H1 (cell line): Measurements from ENCODE around the gene PLAAT2. TPM values are rescaled to one million over a fixed set of nuclear protein-coding genes. Genes with fewer than 3 reads are reported as not detected.

Experiments
- CTCF ChIA-PET: fragments of 300-600 bp; sonication (Branson Sonifier 250); formaldehyde crosslinking; loops from one replicate; lab custom pipeline; 2021; ENCODE audit not compliant: partially characterized antibody; lab: Charles Lee
- POLR2A ChIA-PET: fragments of 300-600 bp; sonication (Branson Sonifier 250); formaldehyde crosslinking; loops from one replicate; lab custom pipeline; 2021; ENCODE audit warnings: inconsistent platforms; ENCODE audit not compliant: partially characterized antibody; lab: Charles Lee
- DNase-seq, 2 experiments: peaks; one replicate each; pipeline versions ENCODE4 v3.0.0 to v3.0.0-alpha.2; 2010 to 2022; ENCODE audit warnings: low spot score in 2 of 2, low read depth in 1 of 2, mixed read lengths in 1 of 2
- FAIRE-seq: peaks from 2 replicates; lab custom pipeline; 2011; peaks lifted over from hg19 to GRCh38; lab: Jason Lieb, UNC
- H2AFZ ChIP-seq: 2 replicates; pipeline ENCODE4 v1.8.1; 2012; ENCODE audit warnings: low read length, inconsistent platforms
- H2AK5ac ChIP-seq: 2 replicates; pipeline ENCODE4 v1.6.1; 2013; ENCODE audit warnings: low read depth, low read length
- H2BK120ac ChIP-seq: replicated peaks from 2 replicates; pipeline ENCODE3; 2013; ENCODE audit warnings: low read depth, low read length, inconsistent platforms
- H2BK12ac ChIP-seq: 2 replicates; pipeline ENCODE4 v1.6.1; 2013; ENCODE audit warnings: low read depth, low read length
- H2BK15ac ChIP-seq: 2 replicates; pipeline ENCODE4 v1.6.1; 2013; ENCODE audit warnings: low read length
- H2BK20ac ChIP-seq: 2 replicates; pipeline ENCODE4 v1.6.1; 2013; ENCODE audit warnings: low read length
- H2BK5ac ChIP-seq: 2 replicates; pipeline ENCODE4 v1.6.1; 2013; ENCODE audit warnings: low read depth, low read length
- H3K14ac ChIP-seq: 2 replicates; pipeline ENCODE4 v1.6.1; 2013; ENCODE audit warnings: inconsistent platforms; ENCODE audit not compliant: insufficient read length
- H3K18ac ChIP-seq: 2 replicates; pipeline ENCODE4 v1.6.1; 2013; ENCODE audit warnings: low read length; ENCODE audit errors: extremely low read depth
- H3K23ac ChIP-seq: 2 replicates; pipeline ENCODE4 v1.6.1; 2013; ENCODE audit warnings: inconsistent platforms; ENCODE audit not compliant: insufficient read length
- H3K23me2 ChIP-seq: 2 replicates; pipeline ENCODE4 v1.6.1; 2013; ENCODE audit warnings: low read depth, low read length
- H3K27ac ChIP-seq: 2 replicates; pipeline ENCODE4 v1.6.1; 2011; ENCODE audit warnings: low read depth, low read length, inconsistent platforms
- H3K27me3 ChIP-seq, 4 experiments: replicated peaks in 1 of 4; 1 replicate in 1 of 4; 2 replicates in 3 of 4; pipeline versions ENCODE4 v1.6.1 to v1.8.1; 2011 to 2013; ENCODE audit warnings: low read length in 3 of 4, mild to moderate bottlenecking in 3 of 4, inconsistent platforms in 2 of 4, mixed read lengths in 2 of 4, moderate library complexity in 1 of 4; ENCODE audit not compliant: control insufficient read depth in 3 of 4, insufficient read depth in 3 of 4; ENCODE audit errors: extremely low read depth in 1 of 4
- H3K36me3 ChIP-seq, 4 experiments: 2 replicates each; pipeline versions ENCODE4 v1.6.1 to v1.8.1; 2011 to 2013; ENCODE audit warnings: mild to moderate bottlenecking in 4 of 4, low read length in 3 of 4, moderate library complexity in 2 of 4, control low read depth in 1 of 4, inconsistent platforms in 1 of 4; ENCODE audit not compliant: insufficient read depth in 4 of 4, control insufficient read depth in 2 of 4
- H3K4ac ChIP-seq: replicated peaks from 2 replicates; pipeline ENCODE3; 2013; ENCODE audit warnings: low read length, low read depth, mixed read lengths, inconsistent platforms; ENCODE audit not compliant: insufficient read length
- H3K4me1 ChIP-seq, 4 experiments: replicated peaks in 1 of 4; 1 replicate in 1 of 4; 2 replicates in 3 of 4; pipeline versions ENCODE4 v1.6.1 to v1.8.1; 2011 to 2013; ENCODE audit warnings: low read length in 3 of 4, inconsistent platforms in 2 of 4, mixed read lengths in 1 of 4; ENCODE audit not compliant: insufficient read depth in 4 of 4, control insufficient read depth in 3 of 4
- H3K4me2 ChIP-seq, 2 experiments: 2 replicates each; pipeline versions ENCODE4 v1.6.1 to v1.8.1; 2011 to 2013; ENCODE audit warnings: low read depth in 2 of 2, low read length in 2 of 2, control low read depth in 1 of 2, inconsistent platforms in 1 of 2, mild to moderate bottlenecking in 1 of 2; ENCODE audit not compliant: insufficient read depth in 1 of 2
- H3K4me3 ChIP-seq, 4 experiments: fragments of 200-600, 300-600 bp in 1 of 4; sonication (generic), shearing (Covaris generic), sonication (Bioruptor Twin) in 1 of 4; 2 replicates each; pipeline versions ENCODE4 v1.5.1 to v1.8.1; 2011 to 2016; ENCODE audit warnings: low read length in 4 of 4, low read depth in 3 of 4, control low read depth in 2 of 4, inconsistent platforms in 2 of 4, mild to moderate bottlenecking in 2 of 4, mixed read lengths in 1 of 4, moderate library complexity in 1 of 4; ENCODE audit not compliant: insufficient read depth in 2 of 4; ENCODE audit errors: extremely low read depth in 1 of 4
- H3K56ac ChIP-seq: replicated peaks from 2 replicates; pipeline ENCODE3; 2013; ENCODE audit warnings: low read depth, mild to moderate bottlenecking, mixed read lengths, low read length, inconsistent platforms; ENCODE audit not compliant: insufficient read length
- H3K79me1 ChIP-seq: 2 replicates; pipeline ENCODE4 v1.6.1; 2013; ENCODE audit warnings: low read depth, low read length, control low read depth
- H3K79me2 ChIP-seq, 2 experiments: 2 replicates each; pipeline versions ENCODE4 v1.6.1 to v1.8.1; 2012 to 2013; ENCODE audit warnings: low read length in 2 of 2, mild to moderate bottlenecking in 2 of 2, inconsistent platforms in 1 of 2; ENCODE audit not compliant: insufficient read depth in 2 of 2, control insufficient read depth in 1 of 2
- H3K9ac ChIP-seq, 4 experiments: replicated peaks in 1 of 4; 1 replicate in 1 of 4; 2 replicates in 3 of 4; pipeline versions ENCODE4 v1.6.1 to v1.8.1; 2011 to 2013; ENCODE audit warnings: low read depth in 3 of 4, low read length in 3 of 4, control low read depth in 2 of 4, mild to moderate bottlenecking in 2 of 4, moderate library complexity in 2 of 4, inconsistent platforms in 1 of 4; ENCODE audit errors: extremely low read depth in 1 of 4
- H3K9me3 ChIP-seq, 2 experiments: 2 replicates each; pipeline versions ENCODE4 v1.6.1 to v1.8.1; 2012 to 2013; ENCODE audit warnings: mild to moderate bottlenecking in 2 of 2, moderate library complexity in 2 of 2, control low read depth in 1 of 2, inconsistent platforms in 1 of 2, low read depth in 1 of 2, low read length in 1 of 2, mixed read lengths in 1 of 2; ENCODE audit not compliant: insufficient read depth in 2 of 2
- H4K20me1 ChIP-seq, 2 experiments: replicated peaks in 1 of 2; 2 replicates each; pipeline versions ENCODE3 to v1.8.1; 2011 to 2013; ENCODE audit warnings: inconsistent platforms in 2 of 2, low read length in 2 of 2, mild to moderate bottlenecking in 1 of 2; ENCODE audit not compliant: insufficient read depth in 2 of 2, control insufficient read depth in 1 of 2
- H4K5ac ChIP-seq: 2 replicates; pipeline ENCODE4 v1.6.1; 2013; ENCODE audit warnings: low read length, low read depth, mixed read lengths, inconsistent platforms; ENCODE audit not compliant: insufficient read length
- H4K8ac ChIP-seq: 2 replicates; pipeline ENCODE4 v1.8.0; 2013; ENCODE audit warnings: mild to moderate bottlenecking, moderate library complexity, low read length, inconsistent platforms; ENCODE audit not compliant: insufficient read depth; ENCODE audit errors: extremely low read depth
- H4K91ac ChIP-seq: replicated peaks from 2 replicates; pipeline ENCODE3; 2013; ENCODE audit warnings: low read length, mixed read lengths, inconsistent platforms; ENCODE audit not compliant: insufficient read length
- CBX5 ChIP-seq: fragments of 300-800, 300-1000 bp; sonication (generic); IDR thresholded peaks from 2 replicates; pipeline ENCODE4 v1.7.1; 2016; ENCODE audit warnings: antibody characterized with exemption, low read length, low read depth
- CBX8 ChIP-seq: fragments of 300-800, 300-1000 bp; sonication (generic); IDR thresholded peaks from 2 replicates; pipeline ENCODE4 v1.7.1; 2016; ENCODE audit warnings: low read depth, low read length, borderline replicate concordance
- RNF2 ChIP-seq: fragments of 200-900, 300-1000 bp; sonication (generic); IDR thresholded peaks from 2 replicates; pipeline ENCODE4 v1.7.1; 2016; ENCODE audit warnings: borderline replicate concordance, low read depth, mild to moderate bottlenecking, antibody characterized with exemption, low read length; ENCODE audit not compliant: poor library complexity, severe bottlenecking; ENCODE audit errors: missing control alignments
- SP1 ChIP-seq: IDR thresholded peaks from 2 replicates; pipeline ENCODE4 v1.6.1; 2011; ENCODE audit warnings: low read depth, low read length
- TCF12 ChIP-seq: IDR thresholded peaks from 2 replicates; pipeline ENCODE4 v1.6.1; 2011; ENCODE audit warnings: low read depth, mild to moderate bottlenecking, low read length
- ZNF274 ChIP-seq: IDR thresholded peaks from 2 replicates; pipeline ENCODE4 v1.7.0; 2012; ENCODE audit warnings: low read length, borderline replicate concordance; ENCODE audit errors: extremely low read depth
- WGBS, 2 experiments: shearing (Covaris generic) in 1 of 2; methylation state at CpG; one replicate each; pipeline versions ENCODE4 v1.1.6 to v1.1.7; 2013 to 2015; ENCODE audit warnings: low lambda C conversion rate in 2 of 2, mixed read lengths in 2 of 2, inconsistent platforms in 1 of 2, low coverage in 1 of 2, missing lambda C conversion rate in 1 of 2; ENCODE audit not compliant: insufficient replicate concordance in 2 of 2, insufficient coverage in 1 of 2, insufficient read length in 1 of 2; ENCODE audit errors: extremely low coverage in 1 of 2, missing lambda C conversion rate in 1 of 2; 5-methylcytosine and 5-hydroxymethylcytosine counted together
- polyA plus RNA-seq, 7 experiments: library from polyadenylated mRNA; depleted of rRNA in 3 of 7; stranded (reverse) in 5 of 7; unstranded in 2 of 7; fragments of >200 nt in 5 of 7; fragments of 200-250 nt in 2 of 7; gene quantifications; 1 replicate in 5 of 7; 2 replicates in 1 of 7; 4 replicates in 1 of 7; pipeline versions ENCODE4 v1.2.1 to v1.2.3, GENCODE V29; 2011 to 2013; ENCODE audit warnings: missing spikeins in 2 of 7, mixed read lengths in 2 of 7
- total RNA-seq: library from RNA; stranded (reverse); fragmentation: NEBNext Ultra II Directional; extraction: Animal tissue kit (Norgen Biotek cat#: 25700); gene quantifications from 2 replicates; pipeline ENCODE4 v1.2.1, GENCODE V29; 2021
- TF ChIP-seq, protein P1 (sequence below): IDR thresholded peaks from 2 replicates; pipeline ENCODE4 v1.6.1; 2011; ENCODE audit warnings: low read depth, mild to moderate bottlenecking, low read length; ENCODE audit not compliant: insufficient read depth
- TF ChIP-seq, protein P2 (sequence below): IDR thresholded peaks from 2 replicates; pipeline ENCODE4 v1.6.1; 2012; ENCODE audit warnings: inconsistent platforms
- TF ChIP-seq, protein P3 (sequence below): IDR thresholded peaks from 2 replicates; pipeline ENCODE4 v1.6.1; 2012; ENCODE audit warnings: inconsistent platforms

The PLAAT2 gene
- total and polyA plus RNA-seq, 2 of the 8 experiments (the other 6 are each of a cell fraction or from before 2014, with no cell fraction given): 0.39 TPM; not detected in 1

DNA sequence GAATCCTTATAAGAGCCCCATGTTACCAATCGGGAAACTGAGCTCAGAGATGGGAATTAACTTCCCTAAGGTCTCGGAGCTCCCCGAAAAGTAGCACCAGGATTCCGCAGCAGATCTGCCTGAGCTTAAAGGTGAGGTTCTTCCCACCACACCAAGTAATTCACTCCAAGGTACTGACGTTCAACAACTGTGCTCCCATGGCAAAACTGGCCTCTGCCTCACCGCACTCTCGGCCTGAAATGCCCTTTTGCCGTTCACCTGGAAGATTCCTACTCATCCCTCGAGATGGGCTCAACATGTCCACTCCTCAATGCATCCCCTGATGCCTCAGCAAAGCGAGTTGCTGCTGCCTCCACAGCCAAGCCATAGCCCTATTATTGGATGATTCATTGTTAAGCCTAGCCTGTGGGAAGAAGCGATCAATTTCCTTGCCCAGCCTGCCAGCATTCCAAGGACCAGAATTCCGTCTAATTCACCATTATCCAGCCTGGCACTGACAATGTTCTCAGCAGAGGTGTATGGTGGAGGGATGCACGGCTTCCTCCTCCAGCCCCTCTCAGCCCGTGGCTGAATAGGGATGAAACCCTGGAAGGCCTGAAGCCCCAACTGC lies 46.9 kb upstream of the PLAAT2 start:
- Histone ChIP-seq H3K36me3 (no peaks in the 10 kb centered on the region), H4K8ac (no peak overlapping the region), H4K5ac (no peak overlapping the region), H3K9ac (peak overlapping the region in 1 of 4 experiments; percentile 14; a peak in 2 of 7 replicates), H2BK5ac (peak overlapping the region; percentile 89; the same call in 1 of the 2 replicates), H3K4me2 (peak overlapping the region; percentile 57 to 64; a peak in 3 of 4 replicates), H4K20me1 (no peaks in the 10 kb centered on the region), H2BK15ac (peak overlapping the region; percentile 97), H3K4me1 (peaks cover 12 to 31% (median 15%) of the 10 kb centered on the region in 4 experiments), H3K4ac (peak overlapping the region; percentile 7), H2AFZ (no peak overlapping the region), H3K14ac (no peak overlapping the region), H2BK12ac (peak overlapping the region; percentile 55), H3K23me2 (peaks cover 7% of the 10 kb centered on the region; the same call in 1 of the 2 replicates), H4K91ac (peak overlapping the region; percentile 22), H3K79me1 (peaks cover 16% of the 10 kb centered on the region; the same call in 1 of the 2 replicates), H3K27me3 (no peaks in the 10 kb centered on the region), H3K4me3 (peak overlapping the region in 1 of 4 experiments; percentile 39; a peak in 2 of 8 replicates), H2AK5ac (peak overlapping the region; percentile 84; the same call in 1 of the 2 replicates), H3K9me3 (no peaks in the 10 kb centered on the region), H3K23ac (no peak overlapping the region), H2BK120ac (peak overlapping the region; percentile 39), H3K56ac (no peak overlapping the region), H2BK20ac (peak overlapping the region; percentile 100; the same call in 1 of the 2 replicates), H3K18ac (peak overlapping the region; percentile 84), H3K79me2 (peaks cover 12 to 71% of the 10 kb centered on the region in 2 experiments), H3K27ac (no peak overlapping the region)
- FAIRE-seq (no peak), DNase-seq (no peak)
- CTCF ChIA-PET: interaction anchor here (0.6 to 1.5 kb wide), 4 partner anchors 10 to 130 kb away, joined by 3 to 7 read pairs (median 4); no protein-coding TSS in a partner anchor
- POLR2A ChIA-PET: interaction anchor here (0.9 to 1.7 kb wide), 4 partner anchors 9 to 158 kb away, joined by 3 to 5 read pairs (median 3); partner anchors contain the start of gene PLAAT5
- WGBS, 2 experiments: 81% methylated on average over 14 of the region's 14 CpGs; no CpG with 5 or more reads in 1 of the 2 experiments
- TF ChIP-seq CBX5 (no peak), SP1 (no peak), RNF2 (no peak), ZNF274 (no peak), CBX8 (no peak), TCF12 (no peak)
- TF ChIP-seq, protein P1, sequence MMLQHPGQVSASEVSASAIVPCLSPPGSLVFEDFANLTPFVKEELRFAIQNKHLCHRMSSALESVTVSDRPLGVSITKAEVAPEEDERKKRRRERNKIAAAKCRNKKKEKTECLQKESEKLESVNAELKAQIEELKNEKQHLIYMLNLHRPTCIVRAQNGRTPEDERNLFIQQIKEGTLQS: no peak
- TF ChIP-seq, protein P2, sequence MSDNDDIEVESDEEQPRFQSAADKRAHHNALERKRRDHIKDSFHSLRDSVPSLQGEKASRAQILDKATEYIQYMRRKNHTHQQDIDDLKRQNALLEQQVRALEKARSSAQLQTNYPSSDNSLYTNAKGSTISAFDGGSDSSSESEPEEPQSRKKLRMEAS: no peak
- TF ChIP-seq, protein P3, sequence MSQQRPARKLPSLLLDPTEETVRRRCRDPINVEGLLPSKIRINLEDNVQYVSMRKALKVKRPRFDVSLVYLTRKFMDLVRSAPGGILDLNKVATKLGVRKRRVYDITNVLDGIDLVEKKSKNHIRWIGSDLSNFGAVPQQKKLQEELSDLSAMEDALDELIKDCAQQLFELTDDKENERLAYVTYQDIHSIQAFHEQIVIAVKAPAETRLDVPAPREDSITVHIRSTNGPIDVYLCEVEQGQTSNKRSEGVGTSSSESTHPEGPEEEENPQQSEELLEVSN: no peak
